Stimulated activated CD8-positive, alpha-beta memory T cell treated with anti-CD3 and anti-CD28 coated beads, Interleukin-7, amount 100 ng/mL, for 24 hours (primary cell): ENCODE data around the gene CD70.
"Not testable (repeated sequence)": the region's sequence is repeated elsewhere in the genome, so short reads cannot be mapped to it uniquely, and the experiment has no call there.

Experiments used
- DNase-seq: peaks from one replicate; pipeline ENCODE4 v3.0.0-alpha.2; 2020; ENCODE audit warnings: low read depth

CD70 gene

GRCh38 chr19:6597471-6598253 is 6.7 kb upstream of the CD70 start:
- DNase-seq, result not testable (repeated sequence)

DNA sequence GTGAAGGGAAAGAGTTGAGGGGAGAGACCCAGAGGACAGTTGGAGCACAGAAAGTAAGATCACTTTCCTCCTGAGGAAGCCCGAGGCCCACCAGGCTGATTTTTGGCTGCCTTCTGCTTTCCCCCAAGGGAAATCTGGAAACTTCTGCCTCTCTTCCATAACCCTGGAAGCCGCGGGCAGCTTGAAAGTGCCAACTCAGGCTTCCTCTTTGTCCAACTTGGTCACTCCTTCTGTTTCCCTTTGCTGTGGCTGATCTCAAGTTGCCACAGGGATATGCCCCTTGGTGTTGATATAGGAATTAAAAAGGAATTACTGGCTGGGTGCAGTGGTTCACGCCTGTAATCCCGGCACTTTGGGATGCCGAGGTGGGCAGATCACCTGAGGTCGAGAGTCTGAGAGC is 5.7 kb upstream of the CD70 start:
- DNase-seq, result no peak

GRCh38 chr19:6593651-6594416 is 2.9 kb upstream of the CD70 start:
- no peak for DNase-seq

- DNase-seq, result no peak
Observed at GRCh38 chr19:6590258-6590826, 608 bp downstream of the CD70 start.

DNA sequence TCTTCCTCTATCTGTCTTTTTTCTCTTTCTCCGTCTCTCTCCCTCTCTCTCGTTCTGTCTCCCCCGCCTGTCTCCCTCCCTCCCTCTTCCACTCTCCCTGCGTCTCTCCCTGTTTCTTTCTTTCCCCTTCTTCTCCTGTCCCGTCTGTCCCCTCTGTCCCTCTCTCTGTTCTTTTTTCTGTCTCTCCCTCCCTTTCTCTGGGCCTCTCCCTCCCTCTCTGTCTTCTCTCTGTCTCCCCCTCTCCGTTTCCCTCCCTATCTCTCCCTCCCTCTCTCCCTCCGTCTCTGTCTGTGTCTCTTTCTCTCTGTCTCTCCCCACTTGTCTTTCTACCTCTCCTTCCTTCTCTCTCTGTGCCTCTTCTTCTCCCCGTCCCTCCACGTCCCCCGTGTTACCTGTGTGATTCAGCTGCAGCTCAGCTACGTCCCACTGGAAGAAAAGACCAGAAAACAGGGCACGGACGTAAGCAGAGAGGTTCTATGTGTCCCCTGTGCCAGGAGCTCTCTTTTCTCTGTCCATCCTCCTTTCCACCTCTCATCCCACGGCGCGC is 1.2 kb downstream of the CD70 start:
- no peak for DNase-seq

- DNase-seq, result no peak
Observed at GRCh38 chr19:6588508-6589345, 2.2 kb downstream of the CD70 start.

DNA sequence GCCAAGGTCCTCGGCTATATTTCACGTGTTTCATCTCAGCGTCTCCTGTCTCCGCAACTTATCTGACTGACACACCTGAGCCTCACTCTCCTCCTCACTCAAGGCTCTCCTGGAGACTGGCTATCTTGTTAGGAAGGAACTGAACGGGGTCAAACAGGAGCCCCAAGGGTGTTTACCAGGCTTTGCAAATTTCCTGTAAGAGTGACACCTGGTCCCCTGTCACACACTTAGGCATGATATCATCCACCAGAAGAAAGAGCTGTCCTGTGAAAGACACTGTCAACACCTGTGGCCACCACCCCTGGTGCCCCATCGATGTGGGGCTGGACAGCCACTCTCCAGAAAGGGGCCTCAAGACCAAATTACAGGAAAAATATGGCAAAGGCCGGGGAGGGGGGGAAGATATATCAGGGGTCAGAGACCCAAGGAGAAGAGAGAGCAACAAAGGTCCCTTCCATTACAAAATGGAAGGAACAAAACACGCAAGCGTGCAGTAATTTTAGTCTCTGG is 2.9 kb downstream of the CD70 start:
- DNase-seq, result no peak

DNA sequence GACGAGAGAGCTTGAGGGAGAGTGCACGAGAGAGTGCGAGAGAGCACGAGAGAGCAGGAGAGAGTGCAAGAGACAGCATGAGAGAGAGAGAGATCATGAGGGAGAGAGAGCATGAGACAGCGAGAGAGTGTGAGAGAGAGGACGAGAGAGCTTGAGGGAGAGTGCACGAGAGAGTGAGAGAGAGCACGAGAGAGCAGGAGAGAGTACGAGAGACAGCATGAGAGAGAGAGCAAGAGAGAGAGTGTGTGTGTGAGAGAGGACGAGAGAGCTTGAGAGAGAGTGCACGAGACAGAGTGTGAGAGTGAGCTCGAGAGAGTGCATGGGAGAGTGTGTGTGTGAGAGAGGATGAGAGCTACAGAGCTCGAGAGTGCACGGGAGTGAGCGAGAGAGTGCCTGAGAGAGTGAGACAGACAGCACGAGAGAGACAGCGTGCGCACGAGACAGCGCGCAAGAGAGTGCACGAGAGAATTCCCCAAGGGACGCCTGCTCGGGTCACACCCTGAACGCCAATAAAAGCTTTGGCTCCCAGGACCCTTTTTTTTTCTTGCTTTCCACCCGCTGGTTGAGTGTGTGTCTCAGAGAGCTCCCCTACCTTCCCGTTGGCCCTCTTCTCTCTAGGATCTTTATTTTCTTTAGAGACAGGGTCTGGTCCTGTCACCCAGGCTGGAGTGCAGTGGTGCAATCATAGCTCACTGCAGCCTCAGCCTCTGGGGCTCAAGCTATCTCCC is 3.7 kb downstream of the CD70 start:
- DNase-seq, result no peak

- no peak for DNase-seq
Observed at GRCh38 chr19:6586726-6587092, 4.2 kb downstream of the CD70 start.

DNA sequence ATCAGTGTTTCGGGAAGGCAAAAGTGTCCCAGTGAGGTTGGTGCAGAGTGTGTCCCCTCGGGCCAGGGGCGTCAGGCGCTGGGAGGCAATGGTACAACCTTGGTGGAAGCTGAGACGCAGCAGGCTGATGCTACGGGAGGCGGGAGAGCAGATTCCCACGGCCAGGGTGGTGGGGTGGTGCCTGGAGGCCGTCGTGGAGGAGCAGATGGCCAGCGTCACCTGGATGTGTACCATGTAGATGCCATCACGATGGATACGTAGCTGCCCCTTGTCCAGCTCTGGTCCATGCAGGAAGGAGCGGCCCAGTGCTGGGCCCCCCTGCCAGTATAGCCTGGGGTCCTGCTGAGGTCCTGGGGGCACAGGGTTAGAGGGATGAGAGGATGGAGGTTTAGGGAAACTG is 4.9 kb downstream of the CD70 start:
- no peak for DNase-seq

DNA sequence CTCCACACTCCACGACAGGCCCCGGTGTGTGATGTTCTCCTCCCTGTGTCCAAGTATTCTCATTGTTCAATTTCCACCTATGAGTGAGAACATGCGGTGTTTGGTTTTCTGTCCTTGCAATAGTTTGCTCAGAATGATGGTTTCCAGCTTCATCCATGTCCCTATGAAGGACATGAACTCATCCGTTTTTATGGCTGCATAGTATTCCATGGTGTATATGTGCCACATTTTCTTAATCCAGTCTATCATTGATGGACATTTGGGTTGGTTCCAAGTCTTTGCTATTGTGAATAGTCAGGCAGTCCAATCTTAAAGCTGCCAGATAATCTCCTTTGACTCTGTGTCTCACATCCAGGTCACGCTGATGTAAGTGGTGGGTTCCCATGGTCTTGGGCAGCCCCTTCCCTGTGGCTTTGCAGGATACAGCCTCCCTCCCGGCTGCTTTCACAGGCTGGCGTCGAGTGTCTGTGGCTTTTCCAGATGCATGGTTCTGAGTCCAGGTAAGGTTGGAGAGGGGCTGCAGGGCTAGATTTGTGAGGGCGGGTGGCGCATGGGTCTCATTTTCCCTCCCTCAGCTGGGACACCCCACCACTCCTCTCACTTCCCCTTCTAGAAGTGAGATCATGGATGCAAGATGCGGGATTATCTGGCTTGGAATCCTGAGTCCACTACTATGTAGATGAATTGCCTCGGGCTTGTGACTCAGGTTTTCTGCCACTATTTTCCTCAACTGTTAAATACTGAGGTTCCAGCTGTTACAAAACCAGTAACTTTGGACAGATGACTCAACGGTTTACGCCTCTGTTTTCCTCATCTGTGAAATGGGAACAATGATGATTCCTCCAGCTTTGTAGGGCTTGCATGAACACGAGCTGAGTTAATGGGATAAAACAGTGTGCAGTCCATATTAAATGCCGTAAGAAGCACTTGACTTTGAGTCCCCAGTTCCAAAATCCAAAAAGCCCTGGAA is 8.2 kb downstream of the CD70 start:
- DNase-seq, result not testable (repeated sequence)

DNA sequence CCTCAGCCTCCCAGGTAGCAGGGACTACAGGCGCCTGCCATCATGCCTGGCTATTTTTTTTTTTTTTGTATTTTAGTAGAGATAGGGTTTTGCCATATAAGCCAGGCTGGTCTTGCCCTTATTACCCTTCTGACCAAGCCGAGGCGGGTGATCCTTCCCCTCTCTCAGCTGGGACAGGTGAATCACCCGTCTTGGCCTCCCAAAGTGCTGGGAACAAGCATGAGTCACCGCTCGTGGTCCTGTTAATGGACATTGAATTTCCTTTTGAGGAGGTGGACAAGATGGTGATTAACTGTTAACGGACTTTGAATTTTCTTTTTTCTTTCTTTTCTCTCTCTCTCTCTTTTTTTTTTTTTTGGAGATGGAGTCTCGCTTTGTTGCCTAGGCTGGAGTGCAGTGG is 10.6 kb downstream of the CD70 start:
- no peak for DNase-seq

DNA sequence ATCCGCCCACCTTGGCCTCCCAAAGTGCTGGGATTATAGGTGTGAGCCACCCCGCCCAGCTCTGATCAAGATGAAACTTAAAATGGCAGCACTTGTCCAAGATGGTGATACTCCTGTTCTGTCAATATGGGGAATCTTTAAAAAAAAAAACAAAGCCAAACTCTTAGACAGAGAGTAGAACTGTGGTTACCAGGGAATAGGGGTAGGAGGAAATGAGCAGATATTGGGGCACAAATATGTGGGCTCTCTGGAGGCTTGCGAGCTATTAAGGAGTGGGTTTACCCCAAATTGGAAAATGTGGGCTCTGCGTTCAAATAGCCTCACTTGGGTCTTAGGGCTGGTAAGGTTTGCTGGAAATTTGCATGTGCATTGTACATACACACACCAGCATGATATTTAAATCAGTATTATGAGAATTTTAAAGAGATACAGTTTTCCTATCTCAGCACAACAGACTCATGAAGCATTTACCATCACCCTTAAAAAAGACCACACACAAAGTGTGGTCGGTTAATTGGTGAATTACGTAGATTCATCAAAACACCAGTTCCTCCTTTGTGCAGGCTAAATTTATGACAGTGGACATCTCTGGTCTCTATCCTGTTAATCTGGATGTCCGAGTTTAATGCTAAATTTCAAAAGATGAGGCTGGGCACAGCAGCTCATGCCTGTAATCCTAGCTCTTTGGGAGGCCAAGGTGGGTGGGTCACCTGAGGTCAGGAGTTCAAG is 11.3 kb downstream of the CD70 start:
- no peak for DNase-seq

- no peak for DNase-seq
Observed at GRCh38 chr19:6577476-6578125, 13.3 kb downstream of the CD70 start.

- no peak for DNase-seq
Observed at GRCh38 chr19:6576869-6577475, 14.0 kb downstream of the CD70 start.

GRCh38 chr19:6573350-6573749 is 17.6 kb downstream of the CD70 start:
- DNase-seq, result no peak

GRCh38 chr19:6572217-6572616 is 18.7 kb downstream of the CD70 start:
- DNase-seq, result no peak

DNA sequence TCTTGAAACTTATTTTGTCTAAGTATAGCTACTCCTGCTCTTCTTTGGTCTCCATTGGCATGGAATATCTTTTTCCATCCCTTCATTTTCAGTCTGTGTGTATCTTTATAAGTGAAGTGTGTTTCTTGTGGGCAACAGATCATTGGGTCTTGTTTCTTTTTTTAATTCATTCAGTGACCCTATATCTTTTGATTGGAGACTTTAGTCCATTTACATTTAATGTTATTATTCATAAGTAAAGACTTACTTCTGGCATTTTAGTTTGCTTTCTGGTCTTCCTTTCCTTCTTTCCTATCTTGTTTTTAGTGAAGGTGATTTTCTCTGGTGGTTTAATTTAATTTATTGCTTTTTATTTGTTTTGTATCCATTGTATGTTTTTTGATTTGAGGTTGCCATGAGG is 19.8 kb downstream of the CD70 start:
- DNase-seq, result no peak
